Measurements from ENCODE around the gene S100B. TPM values are rescaled to one million over a fixed set of nuclear protein-coding genes. Genes with fewer than 3 reads are reported as not detected.

S100B gene
- total and polyA plus RNA-seq, 2 of the 13 experiments (the other 11 are each of a cell fraction or from before 2014, with no cell fraction given) = not detected

DNA sequence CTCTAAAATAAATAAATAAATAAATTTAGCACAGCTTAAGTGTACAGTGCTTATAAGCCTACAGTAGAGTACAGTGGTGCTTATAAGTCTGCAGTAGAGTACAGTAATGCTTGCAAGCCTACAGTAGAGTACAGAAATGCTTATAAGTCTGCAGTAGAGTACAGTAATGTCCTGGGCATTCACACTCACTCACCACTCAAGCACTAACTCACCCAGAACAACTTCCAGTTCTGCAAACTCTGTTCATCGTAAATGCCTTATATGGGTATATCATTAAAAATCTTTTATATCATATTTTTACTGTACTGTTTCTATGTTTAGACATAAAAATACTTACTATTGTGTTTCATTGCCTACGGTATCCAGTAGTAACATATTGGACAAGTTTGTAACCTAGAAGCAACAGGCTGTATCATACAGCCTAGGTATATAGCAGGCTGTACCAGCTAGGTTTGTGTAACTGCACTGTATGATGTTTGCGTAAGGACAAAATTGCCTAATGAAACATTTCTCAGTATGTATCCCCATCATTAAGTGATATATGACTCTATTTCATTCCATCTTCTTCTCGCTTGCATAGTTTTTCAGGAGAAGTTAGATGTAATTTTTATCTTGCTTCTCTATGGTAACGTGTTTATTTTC lies 14.0 kb upstream of the S100B start:
- no peaks in the 10 kb centered on the region for H3K36me3 ChIP-seq (replicated peaks in 1 of 2; ENCODE audit: control insufficient read depth in 1 of 2, insufficient read depth in 2 of 2, low read length in 2 of 2)
- in situ Hi-C loops (cut with HindIII; ENCODE audit: extremely low pct_ligation_motif_present, low pct_unique_long_range_greater_than_20kb) = no loop called here
- no peaks in the 10 kb centered on the region for H3K27me3 ChIP-seq (ENCODE audit: control insufficient read depth in 1 of 2, insufficient read depth in 2 of 2, low read length in 2 of 2)
- no peak overlapping the region for H3K4me3 ChIP-seq (replicated peaks in 1 of 3; ENCODE audit: insufficient read depth in 1 of 3, low read depth in 2 of 3, low read length in 3 of 3)
- H4K20me1 ChIP-seq (ENCODE audit: insufficient read depth, low read length) = no peaks in the 10 kb centered on the region
- H3K27ac ChIP-seq (ENCODE audit: extremely low read length, insufficient read depth, low read length) = no peak overlapping the region
- TF ChIP-seq RFXANK (CRISPR knock-in tag; IDR thresholded peaks at IDR 0.05) = no peak
- no peak for TF ChIP-seq SYNCRIP (IDR thresholded peaks at IDR 0.05; ENCODE audit: insufficient read depth, low read depth, low read length)
- TF ChIP-seq ZNF841 (CRISPR knock-in tag; IDR thresholded peaks at IDR 0.05; ENCODE audit: borderline replicate concordance) = no peak
- no peak for TF ChIP-seq SRSF1 (optimal IDR thresholded peaks at IDR 0.05; ENCODE audit: low read depth, low read length)
- TF ChIP-seq, protein P1, sequence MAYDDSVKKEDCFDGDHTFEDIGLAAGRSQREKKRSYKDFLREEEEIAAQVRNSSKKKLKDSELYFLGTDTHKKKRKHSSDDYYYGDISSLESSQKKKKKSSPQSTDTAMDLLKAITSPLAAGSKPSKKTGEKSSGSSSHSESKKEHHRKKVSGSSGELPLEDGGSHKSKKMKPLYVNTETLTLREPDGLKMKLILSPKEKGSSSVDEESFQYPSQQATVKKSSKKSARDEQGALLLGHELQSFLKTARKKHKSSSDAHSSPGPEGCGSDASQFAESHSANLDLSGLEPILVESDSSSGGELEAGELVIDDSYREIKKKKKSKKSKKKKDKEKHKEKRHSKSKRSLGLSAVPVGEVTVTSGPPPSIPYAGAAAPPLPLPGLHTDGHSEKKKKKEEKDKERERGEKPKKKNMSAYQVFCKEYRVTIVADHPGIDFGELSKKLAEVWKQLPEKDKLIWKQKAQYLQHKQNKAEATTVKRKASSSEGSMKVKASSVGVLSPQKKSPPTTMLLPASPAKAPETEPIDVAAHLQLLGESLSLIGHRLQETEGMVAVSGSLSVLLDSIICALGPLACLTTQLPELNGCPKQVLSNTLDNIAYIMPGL (CRISPR knock-in tag; IDR thresholded peaks at IDR 0.05; ENCODE audit: borderline replicate concordance in 1 of 2, low read depth in 1 of 2) = no peak
- no peak for TF ChIP-seq FOXO1 (CRISPR knock-in tag; IDR thresholded peaks at IDR 0.05)
- TF ChIP-seq RXRB (CRISPR knock-in tag; IDR thresholded peaks at IDR 0.05; ENCODE audit: borderline replicate concordance) = no peak
- TF ChIP-seq PHF20 (CRISPR knock-in tag; IDR thresholded peaks at IDR 0.05) = no peak
- no peak for TF ChIP-seq TBP (CRISPR knock-in tag; IDR thresholded peaks at IDR 0.05)
- no TSS peak for BruUV-seq (replicated peaks)
- no peak for DNase-seq (ENCODE audit: low spot score)
- peaks cover 36% of the 10 kb centered on the region for H3K4me1 ChIP-seq (ENCODE audit: insufficient read depth, low read length)
- no peaks in the 10 kb centered on the region for H3K79me2 ChIP-seq (ENCODE audit: insufficient read depth, low read length)
- WGBS (ENCODE audit: low lambda C conversion rate) = 95% methylated on average over 5 of the region's 5 CpGs
- H3K9me3 ChIP-seq (ENCODE audit: low read length) = no peaks in the 10 kb centered on the region
- H3K9ac ChIP-seq (ENCODE audit: insufficient read depth, low read depth, low read length) = no peak overlapping the region
- ChIA-PET CTCF (ENCODE audit: low intra/inter-chr PET ratio, low total read pairs) (no interaction called here), POLR2A (interaction anchor here (1.1 kb wide), 1 partner anchor 16 kb away, joined by 3 read pairs; the partner anchor contains the start of gene PRMT2)
- no peak overlapping the region for H2AFZ ChIP-seq (ENCODE audit: low read length)
- no peak for ATAC-seq
- H3K4me2 ChIP-seq (ENCODE audit: low read depth, low read length) = no peak overlapping the region
- no peak for FAIRE-seq
- intact Hi-C loops (cut with micrococcal nuclease; ENCODE audit: unreplicated experiment) = no loop called here

All from HepG2 (cell line).